Skeletal muscle cell (primary cell): Measurements from ENCODE around the gene ZNF101.
A peak's percentile ranks its signal among the peaks of the same experiment; 100 is the strongest.

ENCODE experiments used
- DNase-seq: peaks from one replicate; pipeline ENCODE4 v3.0.0-alpha.2; 2010; ENCODE audit warnings: low read depth
- H3K4me3 ChIP-seq: 2 replicates; pipeline ENCODE4 v1.5.1; 2011; ENCODE audit warnings: low read depth, mild to moderate bottlenecking, control low read depth, low read length, moderate library complexity

Gene ZNF101

GRCh38 chr19:19668230-19669012 is at the start of gene ZNF101:
Gene ZNF101, plus strand, starts transcription at chr19:19668839. Its CDS starts 125 bp downstream, at chr19:19668964.
- peak; percentile 47 for DNase-seq
- peak within 1 kb of the TSS; percentile 77 for H3K4me3 ChIP-seq

- peak overlapping the region; percentile 46 for H3K4me3 ChIP-seq
- no peak for DNase-seq
Observed at GRCh38 chr19:19619181-19619848, 49.3 kb upstream of the ZNF101 start.

- no peak overlapping the region for H3K4me3 ChIP-seq
- no peak for DNase-seq
Observed at GRCh38 chr19:19619849-19620210, 48.8 kb upstream of the ZNF101 start.

- H3K4me3 ChIP-seq: no peak overlapping the region
- no peak for DNase-seq
Observed at GRCh38 chr19:19623383-19623782, 45.3 kb upstream of the ZNF101 start.

- no peak overlapping the region for H3K4me3 ChIP-seq
- no peak for DNase-seq
Observed at GRCh38 chr19:19624032-19624570, 44.5 kb upstream of the ZNF101 start.

GRCh38 chr19:19626516-19627472 is 41.8 kb upstream of the ZNF101 start:
- H3K4me3 ChIP-seq: no peak overlapping the region
- no peak for DNase-seq

- no peak for DNase-seq
Observed at GRCh38 chr19:19627621-19628500, 40.8 kb upstream of the ZNF101 start, which contains the start of gene LPAR2. Gene LPAR2, minus strand, starts transcription at chr19:19628220. Its CDS starts 945 bp downstream, at chr19:19627275.

GRCh38 chr19:19628501-19629134 is 40.0 kb upstream of the ZNF101 start:
- peak overlapping the region; percentile 38 for H3K4me3 ChIP-seq
- DNase-seq: peak; percentile 43

More at GRCh38 chr19:19627621-19628500, 40.8 kb upstream of the ZNF101 start, which contains the start of gene LPAR2:
- peak within 1 kb of the TSS; percentile 38 for H3K4me3 ChIP-seq

- DNase-seq: no peak
- no peak overlapping the region for H3K4me3 ChIP-seq
Observed at GRCh38 chr19:19630062-19630414, 38.6 kb upstream of the ZNF101 start.

GRCh38 chr19:19630426-19630825 is 38.2 kb upstream of the ZNF101 start:
- no peak for DNase-seq
- H3K4me3 ChIP-seq: no peak overlapping the region

GRCh38 chr19:19631346-19631745 is 37.3 kb upstream of the ZNF101 start:
- H3K4me3 ChIP-seq: no peak overlapping the region
- no peak for DNase-seq

GRCh38 chr19:19632661-19633060 is 36.0 kb upstream of the ZNF101 start:
- H3K4me3 ChIP-seq: no peak overlapping the region
- DNase-seq: no peak

GRCh38 chr19:19633711-19634515 is 34.7 kb upstream of the ZNF101 start:
- DNase-seq: no peak
- H3K4me3 ChIP-seq: no peak overlapping the region

GRCh38 chr19:19634516-19635312 is 33.9 kb upstream of the ZNF101 start:
- no peak for DNase-seq
- no peak overlapping the region for H3K4me3 ChIP-seq

GRCh38 chr19:19635313-19635702 is 33.3 kb upstream of the ZNF101 start:
- no peak for DNase-seq
- no peak overlapping the region for H3K4me3 ChIP-seq

- no peak overlapping the region for H3K4me3 ChIP-seq
- no peak for DNase-seq
Observed at GRCh38 chr19:19636573-19637185, 32.0 kb upstream of the ZNF101 start.
